IMR-90 (cell line): ENCODE results near the gene NUP153. TPM values are rescaled to one million over a fixed set of nuclear protein-coding genes. Genes with fewer than 3 reads are reported as not detected.

Source experiments
- ATAC-seq: fragments of 200-7000 bp; cut with Tn5 transposase; 2 replicates; pipeline ENCODE4 v1.9.1; 2020; ENCODE audit warnings: low read depth, mild to moderate bottlenecking, moderate library complexity
- BruUV-seq: library from RNA; stranded (reverse); fragments of 400-500 nt; replicated peaks from 2 replicates; lab custom pipeline; 2021; lab: Mats Ljungman, UMichigan
- CTCF ChIA-PET: fragments of 300-600 bp; formaldehyde crosslinking; extraction: SDS; loops from one replicate; lab custom pipeline; 2021; ENCODE audit warnings: antibody characterized with exemption; lab: Yijun Ruan, JAX
- POLR2A ChIA-PET: fragments of 300-600 bp; sonication (Branson Sonifier 250); formaldehyde crosslinking; loops from one replicate; lab custom pipeline; 2022; ENCODE audit warnings: antibody characterized with exemption; ENCODE audit not compliant: unreplicated experiment; lab: Charles Lee
- DNase-seq: peaks from one replicate; pipeline ENCODE4 v3.0.0; 2013
- H2AFZ ChIP-seq: replicated peaks from 2 replicates; pipeline ENCODE3; 2013; ENCODE audit warnings: low read length, mild to moderate bottlenecking; ENCODE audit not compliant: poor library complexity
- H2AK5ac ChIP-seq: 2 replicates; pipeline ENCODE4 v1.6.1; 2013; ENCODE audit warnings: low read depth, low read length, inconsistent platforms
- H2AK9ac ChIP-seq: replicated peaks from 2 replicates; pipeline ENCODE3; 2013; ENCODE audit warnings: mild to moderate bottlenecking, low read depth, low read length, moderate library complexity; ENCODE audit not compliant: poor library complexity
- H2BK120ac ChIP-seq: 2 replicates; pipeline ENCODE4 v1.6.1; 2013; ENCODE audit warnings: low read depth, low read length, inconsistent platforms
- H2BK15ac ChIP-seq: 3 replicates; pipeline ENCODE4 v1.6.1; 2013; ENCODE audit warnings: low read depth, low read length, inconsistent platforms
- H2BK20ac ChIP-seq: 2 replicates; pipeline ENCODE4 v1.6.1; 2013; ENCODE audit warnings: low read depth, mild to moderate bottlenecking, inconsistent platforms, low read length, moderate library complexity
- H2BK5ac ChIP-seq: 2 replicates; pipeline ENCODE4 v1.6.1; 2013; ENCODE audit warnings: mild to moderate bottlenecking, low read depth, low read length, inconsistent platforms; ENCODE audit not compliant: poor library complexity, severe bottlenecking
- H3K14ac ChIP-seq: replicated peaks from 2 replicates; pipeline ENCODE4 v1.6.1; 2013; ENCODE audit warnings: low read depth, low read length, inconsistent platforms
- H3K18ac ChIP-seq: 2 replicates; pipeline ENCODE4 v1.6.1; 2013; ENCODE audit warnings: low read depth, low read length, control low read depth
- H3K23ac ChIP-seq: 2 replicates; pipeline ENCODE4 v1.6.1; 2013; ENCODE audit warnings: low read depth, low read length, inconsistent platforms
- H3K27ac ChIP-seq: 2 replicates; pipeline ENCODE4 v1.5.1; 2013; ENCODE audit warnings: mild to moderate bottlenecking, control low read depth, low read length; ENCODE audit not compliant: insufficient read depth
- H3K27me3 ChIP-seq: 2 replicates; pipeline ENCODE4 v1.6.1; 2013; ENCODE audit warnings: low read length; ENCODE audit not compliant: control insufficient read depth, insufficient read depth
- H3K36me3 ChIP-seq: 2 replicates; pipeline ENCODE4 v1.6.1; 2013; ENCODE audit warnings: low read length, mixed read lengths; ENCODE audit not compliant: control insufficient read depth, insufficient read depth
- H3K4ac ChIP-seq: 2 replicates; pipeline ENCODE4 v1.6.1; 2013; ENCODE audit warnings: low read depth, low read length, inconsistent platforms
- H3K4me1 ChIP-seq: 2 replicates; pipeline ENCODE4 v1.6.1; 2013; ENCODE audit warnings: low read length, mixed read lengths; ENCODE audit not compliant: control insufficient read depth, insufficient read depth
- H3K4me2 ChIP-seq: 2 replicates; pipeline ENCODE4 v1.6.1; 2013; ENCODE audit warnings: low read depth, mild to moderate bottlenecking, control low read depth, low read length, moderate library complexity
- H3K4me3 ChIP-seq: 2 replicates; pipeline ENCODE4 v1.5.1; 2013; ENCODE audit warnings: low read depth, mild to moderate bottlenecking, control low read depth, low read length, moderate library complexity; ENCODE audit not compliant: insufficient read depth
- H3K56ac ChIP-seq: 2 replicates; pipeline ENCODE4 v1.6.1; 2013; ENCODE audit warnings: low read length, inconsistent platforms; ENCODE audit not compliant: insufficient read depth; ENCODE audit errors: extremely low read depth
- H3K79me1 ChIP-seq, 2 experiments: 2 replicates each; pipeline ENCODE4 v1.6.1; 2013; ENCODE audit warnings: low read length in 2 of 2, inconsistent platforms in 1 of 2, low read depth in 1 of 2
- H3K9ac ChIP-seq: 2 replicates; pipeline ENCODE4 v1.6.1; 2013; ENCODE audit warnings: low read depth, low read length, control low read depth
- H3K9me1 ChIP-seq: 2 replicates; pipeline ENCODE4 v1.6.1; 2013; ENCODE audit warnings: low read length, inconsistent platforms; ENCODE audit not compliant: insufficient read depth
- H3K9me3 ChIP-seq: 2 replicates; pipeline ENCODE4 v1.6.1; 2013; ENCODE audit warnings: low read length; ENCODE audit not compliant: control insufficient read depth, insufficient read depth
- H4K20me1 ChIP-seq: 2 replicates; pipeline ENCODE4 v1.6.1; 2013; ENCODE audit warnings: low read length, inconsistent platforms; ENCODE audit not compliant: insufficient read depth
- H4K5ac ChIP-seq: 2 replicates; pipeline ENCODE4 v1.6.1; 2013; ENCODE audit warnings: mild to moderate bottlenecking, low read depth, low read length, control low read depth
- H4K8ac ChIP-seq, 2 experiments: 2 replicates each; pipeline ENCODE4 v1.6.1; 2013; ENCODE audit warnings: low read depth in 2 of 2, low read length in 2 of 2, control low read depth in 1 of 2, inconsistent platforms in 1 of 2
- H4K91ac ChIP-seq: 2 replicates; pipeline ENCODE4 v1.6.1; 2013; ENCODE audit warnings: low read depth, low read length, inconsistent platforms; ENCODE audit not compliant: insufficient read depth
- CHD1 ChIP-seq: IDR thresholded peaks from 2 replicates; pipeline ENCODE4 v1.6.1; 2012; ENCODE audit warnings: low read depth, low read length, improper control_type of control experiment
- MAFK ChIP-seq: IDR thresholded peaks from 2 replicates; pipeline ENCODE4 v1.6.1; 2012; ENCODE audit warnings: low read depth, low read length, improper control_type of control experiment
- MXI1 ChIP-seq: IDR thresholded peaks from 2 replicates; pipeline ENCODE4 v1.6.1; 2012; ENCODE audit warnings: low read depth, mild to moderate bottlenecking, low read length, moderate library complexity, borderline replicate concordance
- RAD21 ChIP-seq: IDR thresholded peaks from 2 replicates; pipeline ENCODE4 v1.6.1; 2012; ENCODE audit warnings: low read length, improper control_type of control experiment
- RFX5 ChIP-seq: IDR thresholded peaks from 2 replicates; pipeline ENCODE4 v1.8.0; 2012; ENCODE audit warnings: low read depth, mild to moderate bottlenecking, low read length, moderate library complexity
- SMC3 ChIP-seq: fragments of 150-350 bp; IDR thresholded peaks from 2 replicates; pipeline ENCODE4 v1.6.1; 2016; ENCODE audit warnings: low read depth, mild to moderate bottlenecking, antibody characterized with exemption, low read length, moderate library complexity
- WGBS, 2 experiments: methylation state at CpG; one replicate each; pipeline versions ENCODE4 v1.1.5 to v1.1.7; 2013; ENCODE audit warnings: missing lambda C conversion rate in 2 of 2; ENCODE audit not compliant: insufficient read length in 1 of 2; ENCODE audit errors: extremely low coverage in 2 of 2; 5-methylcytosine and 5-hydroxymethylcytosine counted together
- dilution Hi-C: fragments of 300-500 bp; cut with HindIII; formaldehyde crosslinking; loops from one replicate; pipeline ENCODE4 v1.14.3; 2018; ENCODE audit warnings: low sequenced_read_pairs; ENCODE audit not compliant: unreplicated experiment
- in situ Hi-C: fragments of 300-500 bp; cut with MboI; formaldehyde crosslinking; loops from 3 replicates; pipeline ENCODE4 v1.14.3; 2019; ENCODE audit warnings: low sequenced_read_pairs, inconsistent platforms, mixed read lengths
- intact Hi-C: fragments of 100-400 bp; cut with micrococcal nuclease; formaldehyde crosslinking; loops from 2 replicates; pipeline ENCODE4 v1.10.0; 2022
- polyA plus RNA-seq, 3 experiments: library from polyadenylated mRNA; depleted of rRNA; stranded (reverse); fragments of >200 nt; gene quantifications; 2 replicates each; pipeline ENCODE4 v1.2.3, GENCODE V29; 2012; ENCODE audit warnings: low replicate concordance in 1 of 3
- total RNA-seq: library from RNA; depleted of rRNA; stranded (reverse); fragments of >200 nt; gene quantifications from 2 replicates; pipeline ENCODE4 v1.2.3, GENCODE V29; 2012
- TF ChIP-seq, protein P1 (sequence below): fragments of 150-350 bp; IDR thresholded peaks from 2 replicates; pipeline ENCODE4 v1.6.1; 2017; ENCODE audit warnings: mild to moderate bottlenecking, antibody characterized with exemption, low read length, low read depth
- TF ChIP-seq, protein P2 (sequence below): fragments of 150-350 bp; IDR thresholded peaks from 2 replicates; pipeline ENCODE4 v1.6.1; 2016; ENCODE audit warnings: low read depth, mild to moderate bottlenecking, low read length, moderate library complexity, borderline replicate concordance

Gene NUP153
- total and polyA plus RNA-seq, 2 of the 4 experiments (the other 2 are of a cell fraction) = 17.2 to 39.4 TPM

DNA sequence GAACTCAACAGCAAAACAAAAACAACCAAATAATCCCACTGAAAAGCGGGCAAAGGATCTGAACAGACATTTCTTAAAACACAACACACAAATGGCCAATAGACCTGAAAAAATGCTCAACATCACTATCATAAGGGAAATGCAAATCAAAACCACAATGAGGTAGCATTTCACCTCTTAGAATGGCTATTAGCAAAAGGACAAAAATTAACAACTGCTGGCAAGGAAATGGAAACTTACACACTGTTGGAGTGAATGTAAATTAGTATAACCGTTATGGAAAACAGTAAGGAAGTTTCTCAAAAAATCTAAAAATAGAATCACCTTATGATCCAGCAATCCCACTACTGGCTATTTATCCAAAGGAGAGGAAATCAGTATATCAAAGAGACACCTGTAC is 85.7 kb downstream of the NUP153 start:
- Histone ChIP-seq H4K20me1 (0 out of 2 replicates have a peak, but pooled peaks cover 2% of the 10 kb centered on the region), H2BK15ac (no peak overlapping the region), H3K18ac (no peak overlapping the region), H3K23ac (no peak overlapping the region), H4K5ac (no peak overlapping the region), H3K9ac (no peak overlapping the region), H4K8ac (no peak overlapping the region), H3K27me3 (no peaks in the 10 kb centered on the region), H3K36me3 (peaks cover 32% of the 10 kb centered on the region), H4K91ac (no peak overlapping the region), H3K14ac (no peak overlapping the region), H2AK9ac (no peak overlapping the region), H3K4me3 (no peak overlapping the region), H2BK120ac (no peak overlapping the region), H3K4me1 (no peaks in the 10 kb centered on the region), H3K9me3 (no peaks in the 10 kb centered on the region), H3K79me1 (peaks cover 23 to 45% of the 10 kb centered on the region in 2 experiments), H3K4ac (no peak overlapping the region), H3K27ac (no peak overlapping the region), H2AFZ (no peak overlapping the region), H2BK5ac (no peak overlapping the region), H3K56ac (no peak overlapping the region), H3K4me2 (no peak overlapping the region), H3K9me1 (peaks cover 2% of the 10 kb centered on the region), H2BK20ac (no peak overlapping the region), H2AK5ac (no peak overlapping the region)
- WGBS, 2 experiments = no CpG with 5 or more reads among the region's 2 CpGs
- dilution Hi-C loops (no loop called here), in situ Hi-C loops (loop anchor here (10.0 kb wide), 1 partner anchor 154 kb away; no protein-coding TSS in a partner anchor), intact Hi-C loops (no loop called here)
- POLR2A ChIA-PET = no interaction called here
- ATAC-seq = no peak
- CTCF ChIA-PET = no interaction called here
- TF ChIP-seq RAD21 (no peak), MXI1 (no peak), RFX5 (no peak), CHD1 (no peak), MAFK (no peak), SMC3 (no peak)
- TF ChIP-seq, protein P1, sequence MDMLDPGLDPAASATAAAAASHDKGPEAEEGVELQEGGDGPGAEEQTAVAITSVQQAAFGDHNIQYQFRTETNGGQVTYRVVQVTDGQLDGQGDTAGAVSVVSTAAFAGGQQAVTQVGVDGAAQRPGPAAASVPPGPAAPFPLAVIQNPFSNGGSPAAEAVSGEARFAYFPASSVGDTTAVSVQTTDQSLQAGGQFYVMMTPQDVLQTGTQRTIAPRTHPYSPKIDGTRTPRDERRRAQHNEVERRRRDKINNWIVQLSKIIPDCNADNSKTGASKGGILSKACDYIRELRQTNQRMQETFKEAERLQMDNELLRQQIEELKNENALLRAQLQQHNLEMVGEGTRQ = no peak
- TF ChIP-seq, protein P2, sequence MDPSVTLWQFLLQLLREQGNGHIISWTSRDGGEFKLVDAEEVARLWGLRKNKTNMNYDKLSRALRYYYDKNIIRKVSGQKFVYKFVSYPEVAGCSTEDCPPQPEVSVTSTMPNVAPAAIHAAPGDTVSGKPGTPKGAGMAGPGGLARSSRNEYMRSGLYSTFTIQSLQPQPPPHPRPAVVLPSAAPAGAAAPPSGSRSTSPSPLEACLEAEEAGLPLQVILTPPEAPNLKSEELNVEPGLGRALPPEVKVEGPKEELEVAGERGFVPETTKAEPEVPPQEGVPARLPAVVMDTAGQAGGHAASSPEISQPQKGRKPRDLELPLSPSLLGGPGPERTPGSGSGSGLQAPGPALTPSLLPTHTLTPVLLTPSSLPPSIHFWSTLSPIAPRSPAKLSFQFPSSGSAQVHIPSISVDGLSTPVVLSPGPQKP = no peak
- no peak for DNase-seq
- no TSS peak for BruUV-seq
